ENCODE data around the gene ADCY5.

DNA sequence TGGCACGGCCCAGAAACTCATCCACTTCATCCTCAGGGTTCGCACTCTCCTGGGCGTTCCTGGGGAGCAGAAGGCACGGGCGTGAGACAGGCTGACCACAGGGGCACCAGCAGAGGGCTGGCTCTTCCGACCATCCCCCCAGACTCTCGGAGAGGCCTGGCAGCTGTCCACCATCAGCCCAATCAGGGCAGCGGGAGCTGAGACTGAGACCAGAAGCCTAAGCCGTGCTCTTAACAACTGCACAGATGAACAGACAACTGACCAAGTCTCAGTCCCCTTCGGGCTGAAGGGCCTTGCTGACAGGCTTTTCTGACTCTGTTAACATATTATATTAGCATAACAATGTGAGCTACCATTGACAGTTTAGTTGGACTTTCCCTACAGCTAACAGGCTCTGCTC lies 129.1 kb downstream of the ADCY5 start:
- TF ChIP-seq, protein P1, sequence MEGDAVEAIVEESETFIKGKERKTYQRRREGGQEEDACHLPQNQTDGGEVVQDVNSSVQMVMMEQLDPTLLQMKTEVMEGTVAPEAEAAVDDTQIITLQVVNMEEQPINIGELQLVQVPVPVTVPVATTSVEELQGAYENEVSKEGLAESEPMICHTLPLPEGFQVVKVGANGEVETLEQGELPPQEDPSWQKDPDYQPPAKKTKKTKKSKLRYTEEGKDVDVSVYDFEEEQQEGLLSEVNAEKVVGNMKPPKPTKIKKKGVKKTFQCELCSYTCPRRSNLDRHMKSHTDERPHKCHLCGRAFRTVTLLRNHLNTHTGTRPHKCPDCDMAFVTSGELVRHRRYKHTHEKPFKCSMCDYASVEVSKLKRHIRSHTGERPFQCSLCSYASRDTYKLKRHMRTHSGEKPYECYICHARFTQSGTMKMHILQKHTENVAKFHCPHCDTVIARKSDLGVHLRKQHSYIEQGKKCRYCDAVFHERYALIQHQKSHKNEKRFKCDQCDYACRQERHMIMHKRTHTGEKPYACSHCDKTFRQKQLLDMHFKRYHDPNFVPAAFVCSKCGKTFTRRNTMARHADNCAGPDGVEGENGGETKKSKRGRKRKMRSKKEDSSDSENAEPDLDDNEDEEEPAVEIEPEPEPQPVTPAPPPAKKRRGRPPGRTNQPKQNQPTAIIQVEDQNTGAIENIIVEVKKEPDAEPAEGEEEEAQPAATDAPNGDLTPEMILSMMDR (conservative IDR thresholded peaks at IDR 0.05) = no peak
- TF ChIP-seq ZFX (IDR thresholded peaks at IDR 0.05) = no peak
